Activated naive CD4-positive, alpha-beta T cell treated with anti-CD3 and anti-CD28 coated beads, Interleukin-2, amount 50 U/mL, for 24 hours (primary cell): Measurements from ENCODE around the gene FHOD3.

Experiments
- H3K27ac Mint-ChIP-seq: one replicate; pipeline ENCODE4 v1.8.0; 2021; ENCODE audit warnings: mild to moderate bottlenecking, mixed read lengths
- H3K27me3 Mint-ChIP-seq: one replicate; pipeline ENCODE4 v1.8.0; 2021; ENCODE audit warnings: mixed read lengths
- H3K36me3 Mint-ChIP-seq: one replicate; pipeline ENCODE4 v1.8.0; 2021; ENCODE audit warnings: mixed read lengths
- H3K4me1 Mint-ChIP-seq: one replicate; pipeline ENCODE4 v1.8.0; 2021; ENCODE audit warnings: mixed read lengths
- H3K4me3 Mint-ChIP-seq: one replicate; pipeline ENCODE4 v1.8.0; 2021; ENCODE audit warnings: mild to moderate bottlenecking, mixed read lengths
- H3K9me3 Mint-ChIP-seq: one replicate; pipeline ENCODE4 v1.8.0; 2021; ENCODE audit warnings: mixed read lengths

FHOD3 gene

DNA sequence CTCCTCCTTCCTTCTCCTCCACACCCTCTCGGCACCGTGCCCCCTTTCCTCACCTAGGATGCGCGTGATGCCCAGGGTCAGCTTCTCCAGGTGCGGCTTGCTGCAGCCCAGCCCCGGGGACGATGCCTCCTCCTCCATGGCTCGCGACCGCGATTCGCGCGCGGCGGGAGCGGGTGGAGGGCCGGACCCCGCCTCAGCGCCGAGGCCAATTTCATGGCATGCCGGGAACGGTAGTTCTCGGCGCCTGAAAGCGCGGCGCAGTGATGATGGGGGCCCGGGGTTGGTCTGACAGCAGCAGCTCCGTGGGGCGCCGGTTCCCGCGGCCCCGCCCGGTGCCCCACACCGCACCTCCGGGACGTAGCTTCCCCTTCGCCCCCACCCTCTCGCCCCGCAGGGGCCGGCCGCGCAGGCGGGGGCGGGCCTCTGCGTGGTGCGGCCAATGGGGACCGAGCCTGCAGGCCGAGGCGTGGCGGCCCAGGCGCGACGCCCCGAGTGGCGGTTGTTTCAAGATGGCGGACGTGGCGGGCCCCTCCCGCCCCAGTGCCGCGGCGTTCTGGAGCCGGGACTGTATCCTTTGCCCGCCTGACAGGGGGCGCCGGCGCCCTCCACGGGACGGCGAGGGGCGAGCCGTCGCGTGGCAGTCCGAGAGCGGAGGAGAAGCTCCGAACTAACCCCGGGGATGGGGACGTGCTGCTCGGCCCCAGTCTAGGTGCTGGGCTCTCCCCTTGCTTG, 531.3 kb downstream of the FHOD3 start, which contains the start of the genes KIAA1328 and TPGS2:
KIAA1328 (plus strand) TSS at position 498 of the 732 bp plus-strand sequence; CDS start at position 510, 12 bp downstream.
TPGS2 (minus strand) TSS at position 373 of the 732 bp plus-strand sequence; CDS start at position 138, 235 bp downstream.
- peak within 1 kb of the TSS; percentile 96 for H3K4me3 Mint-ChIP-seq
- no peaks in the 10 kb centered on the region for H3K9me3 Mint-ChIP-seq
- H3K27me3 Mint-ChIP-seq: no peaks in the 10 kb centered on the region
- peak within 1 kb of the TSS; percentile 92 for H3K27ac Mint-ChIP-seq
- H3K36me3 Mint-ChIP-seq: no peaks in the 10 kb centered on the region
- peaks cover 42% of the 10 kb centered on the region for H3K4me1 Mint-ChIP-seq
